Mesendoderm (in vitro differentiated cells): Measurements from ENCODE around the gene DOCK10.

Experiments used
- DNase-seq: peaks from one replicate; pipeline ENCODE4 v3.0.0; 2013
- H2AK5ac ChIP-seq: 2 replicates; pipeline ENCODE4 v1.6.1; 2013; ENCODE audit warnings: low read length, inconsistent platforms
- H2BK120ac ChIP-seq: 2 replicates; pipeline ENCODE4 v1.6.1; 2013; ENCODE audit warnings: low read depth, mild to moderate bottlenecking, low read length, moderate library complexity, mixed read lengths
- H2BK15ac ChIP-seq: replicated peaks from 2 replicates; pipeline ENCODE4 v1.6.1; 2013; ENCODE audit warnings: low read depth, mild to moderate bottlenecking, moderate library complexity
- H2BK5ac ChIP-seq: 2 replicates; pipeline ENCODE4 v1.6.1; 2013; ENCODE audit warnings: low read length, inconsistent platforms
- H3K18ac ChIP-seq: 2 replicates; pipeline ENCODE4 v1.6.1; 2013; ENCODE audit warnings: mild to moderate bottlenecking, low read length, mixed read lengths
- H3K23ac ChIP-seq: one replicate; pipeline ENCODE4 v1.6.1; 2013; ENCODE audit warnings: low read length
- H3K27ac ChIP-seq: 2 replicates; pipeline ENCODE4 v1.5.1; 2013; ENCODE audit warnings: low read depth, mild to moderate bottlenecking, inconsistent platforms, low read length, moderate library complexity
- H3K27me3 ChIP-seq: 2 replicates; pipeline ENCODE4 v1.6.1; 2013; ENCODE audit warnings: low read length, control low read depth, mild to moderate bottlenecking, inconsistent platforms; ENCODE audit not compliant: insufficient read depth, poor library complexity
- H3K36me3 ChIP-seq: 2 replicates; pipeline ENCODE4 v1.6.1; 2013; ENCODE audit warnings: low read length, inconsistent platforms; ENCODE audit not compliant: control insufficient read depth, insufficient read depth
- H3K4ac ChIP-seq: one replicate; pipeline ENCODE4 v1.6.1; 2013; ENCODE audit warnings: low read depth, mild to moderate bottlenecking, low read length, moderate library complexity
- H3K4me1 ChIP-seq: 2 replicates; pipeline ENCODE4 v1.6.1; 2013; ENCODE audit warnings: low read depth, low read length, inconsistent platforms; ENCODE audit not compliant: control insufficient read depth
- H3K4me2 ChIP-seq: 2 replicates; pipeline ENCODE4 v1.6.1; 2013; ENCODE audit warnings: low read length
- H3K4me3 ChIP-seq: 2 replicates; pipeline ENCODE4 v1.5.1; 2013; ENCODE audit warnings: mild to moderate bottlenecking, low read length
- H3K56ac ChIP-seq: one replicate; pipeline ENCODE4 v1.6.1; 2013; ENCODE audit warnings: low read length
- H3K79me1 ChIP-seq: 2 replicates; pipeline ENCODE4 v1.6.1; 2013; ENCODE audit warnings: low read length, inconsistent platforms
- H3K79me2 ChIP-seq: 2 replicates; pipeline ENCODE4 v1.6.1; 2013; ENCODE audit warnings: mild to moderate bottlenecking, low read length; ENCODE audit not compliant: control insufficient read depth, insufficient read depth
- H3K9ac ChIP-seq: 2 replicates; pipeline ENCODE4 v1.6.1; 2013; ENCODE audit warnings: low read length, inconsistent platforms
- H4K5ac ChIP-seq: one replicate; pipeline ENCODE4 v1.6.1; 2013; ENCODE audit warnings: low read length
- H4K8ac ChIP-seq: one replicate; pipeline ENCODE4 v1.6.1; 2013; ENCODE audit warnings: low read depth, mild to moderate bottlenecking, control low read depth, low read length, moderate library complexity
- WGBS: extraction: QIAGEN DNeasy Blood & Tissue Kit; methylation state at CpG from one replicate; pipeline ENCODE4 v1.1.7; 2013; ENCODE audit warnings: low lambda C conversion rate, missing lambda C conversion rate; ENCODE audit not compliant: insufficient coverage; ENCODE audit errors: extremely low coverage; 5-methylcytosine and 5-hydroxymethylcytosine counted together

The DOCK10 gene

GRCh38 chr2:224723586-224724217, 318.6 kb downstream of the DOCK10 start:
- H2BK5ac ChIP-seq, result no peak overlapping the region
- no peak overlapping the region for H3K18ac ChIP-seq
- no peaks in the 10 kb centered on the region for H3K27me3 ChIP-seq
- no peak overlapping the region for H3K4me2 ChIP-seq
- H4K5ac ChIP-seq, result no peak overlapping the region
- H2BK120ac ChIP-seq, result no peak overlapping the region
- no peak overlapping the region for H3K56ac ChIP-seq
- no peaks in the 10 kb centered on the region for H3K36me3 ChIP-seq
- DNase-seq, result no peak
- H3K79me1 ChIP-seq, result no peaks in the 10 kb centered on the region
- H2BK15ac ChIP-seq, result no peak overlapping the region
- no CpG with 5 or more reads among the region's 2 CpGs for WGBS
- no peak overlapping the region for H3K23ac ChIP-seq
- H3K4me3 ChIP-seq, result no peak overlapping the region
- H3K27ac ChIP-seq, result no peak overlapping the region
- H4K8ac ChIP-seq, result no peak overlapping the region
- no peaks in the 10 kb centered on the region for H3K4me1 ChIP-seq
- no peak overlapping the region for H3K9ac ChIP-seq
- H2AK5ac ChIP-seq, result no peak overlapping the region
- H3K4ac ChIP-seq, result no peak overlapping the region
- no peaks in the 10 kb centered on the region for H3K79me2 ChIP-seq

GRCh38 chr2:224722770-224723169, 319.5 kb downstream of the DOCK10 start:
- H3K4me3 ChIP-seq, result no peak overlapping the region
- H3K4me1 ChIP-seq, result no peaks in the 10 kb centered on the region
- no peak for DNase-seq
- no peak overlapping the region for H3K23ac ChIP-seq
- no peaks in the 10 kb centered on the region for H3K36me3 ChIP-seq
- H2BK5ac ChIP-seq, result no peak overlapping the region
- H3K18ac ChIP-seq, result no peak overlapping the region
- no peak overlapping the region for H3K56ac ChIP-seq
- no peak overlapping the region for H2AK5ac ChIP-seq
- H2BK120ac ChIP-seq, result no peak overlapping the region
- H3K79me1 ChIP-seq, result no peaks in the 10 kb centered on the region
- no peak overlapping the region for H3K9ac ChIP-seq
- H3K4ac ChIP-seq, result no peak overlapping the region
- no peak overlapping the region for H3K4me2 ChIP-seq
- H3K79me2 ChIP-seq, result no peaks in the 10 kb centered on the region
- WGBS, result no CpG with 5 or more reads among the region's 4 CpGs
- H3K27me3 ChIP-seq, result no peaks in the 10 kb centered on the region
- H3K27ac ChIP-seq, result no peak overlapping the region
- H2BK15ac ChIP-seq, result no peak overlapping the region
- H4K5ac ChIP-seq, result no peak overlapping the region
- no peak overlapping the region for H4K8ac ChIP-seq

GRCh38 chr2:224722250-224722649, 320.0 kb downstream of the DOCK10 start:
- Histone ChIP-seq H3K18ac (no peak overlapping the region), H4K5ac (no peak overlapping the region), H3K4me2 (no peak overlapping the region), H3K9ac (no peak overlapping the region), H3K36me3 (no peaks in the 10 kb centered on the region), H3K27me3 (no peaks in the 10 kb centered on the region), H3K79me1 (no peaks in the 10 kb centered on the region), H3K23ac (no peak overlapping the region), H3K56ac (no peak overlapping the region), H3K4me3 (no peak overlapping the region), H2BK15ac (no peak overlapping the region), H3K4me1 (no peaks in the 10 kb centered on the region), H2BK5ac (no peak overlapping the region), H3K4ac (no peak overlapping the region), H3K27ac (no peak overlapping the region), H4K8ac (no peak overlapping the region), H2AK5ac (no peak overlapping the region), H3K79me2 (no peaks in the 10 kb centered on the region), H2BK120ac (no peak overlapping the region)
- no CpG with 5 or more reads among the region's 3 CpGs for WGBS
- peak; percentile 5 for DNase-seq

- Histone ChIP-seq H3K36me3 (no peaks in the 10 kb centered on the region), H3K18ac (no peak overlapping the region), H2AK5ac (no peak overlapping the region), H4K5ac (no peak overlapping the region), H3K4me1 (no peaks in the 10 kb centered on the region), H3K23ac (no peak overlapping the region), H3K4ac (no peak overlapping the region), H3K56ac (no peak overlapping the region), H3K4me3 (no peak overlapping the region), H3K27ac (no peak overlapping the region), H3K79me2 (no peaks in the 10 kb centered on the region), H3K79me1 (no peaks in the 10 kb centered on the region), H2BK5ac (no peak overlapping the region), H3K9ac (no peak overlapping the region), H4K8ac (no peak overlapping the region), H3K4me2 (no peak overlapping the region), H2BK120ac (no peak overlapping the region), H2BK15ac (no peak overlapping the region), H3K27me3 (no peaks in the 10 kb centered on the region)
- WGBS, result no CpG with 5 or more reads among the region's 2 CpGs
- no peak for DNase-seq
Observed at GRCh38 chr2:224716921-224717320, 325.3 kb downstream of the DOCK10 start.

GRCh38 chr2:224716201-224716600, 326.1 kb downstream of the DOCK10 start, which contains the start of gene CCDC195:
CCDC195 (minus strand) TSS chr2:224716365; CDS start chr2:224716365, 0 bp downstream.
- no peaks in the 10 kb centered on the region for H3K79me2 ChIP-seq
- no peaks in the 10 kb centered on the region for H3K36me3 ChIP-seq
- H3K56ac ChIP-seq, result no peak within 1 kb of the TSS
- no peak within 1 kb of the TSS for H2AK5ac ChIP-seq
- H3K4me3 ChIP-seq, result no peak within 1 kb of the TSS
- DNase-seq, result no peak
- H2BK120ac ChIP-seq, result no peak within 1 kb of the TSS
- WGBS, result no CpG with 5 or more reads among the region's 5 CpGs
- H3K23ac ChIP-seq, result no peak within 1 kb of the TSS
- no peaks in the 10 kb centered on the region for H3K4me1 ChIP-seq
- no peak within 1 kb of the TSS for H4K5ac ChIP-seq
- H3K18ac ChIP-seq, result no peak within 1 kb of the TSS
- no peak within 1 kb of the TSS for H3K9ac ChIP-seq
- no peak within 1 kb of the TSS for H2BK15ac ChIP-seq
- no peak within 1 kb of the TSS for H2BK5ac ChIP-seq
- H4K8ac ChIP-seq, result no peak within 1 kb of the TSS
- H3K27ac ChIP-seq, result no peak within 1 kb of the TSS
- no peaks in the 10 kb centered on the region for H3K27me3 ChIP-seq
- H3K79me1 ChIP-seq, result no peaks in the 10 kb centered on the region
- H3K4me2 ChIP-seq, result no peak within 1 kb of the TSS
- H3K4ac ChIP-seq, result no peak within 1 kb of the TSS
